Nephron progenitor cell (in vitro differentiated cells): Measurements from ENCODE around the gene SNAP91.
"Not testable (repeated sequence)": the region's sequence is repeated elsewhere in the genome, so short reads cannot be mapped to it uniquely, and the experiment has no call there.

Experiments
- DNase-seq: peaks from one replicate; pipeline ENCODE4 v3.0.0; 2021
- H3K27ac Mint-ChIP-seq: 2 replicates; pipeline ENCODE4 v1.8.0; 2021; ENCODE audit warnings: mild to moderate bottlenecking, moderate library complexity, mixed read lengths
- H3K27me3 Mint-ChIP-seq: 2 replicates; pipeline ENCODE4 v1.8.0; 2021; ENCODE audit warnings: mild to moderate bottlenecking, low read depth, mixed read lengths; ENCODE audit not compliant: poor library complexity
- H3K36me3 Mint-ChIP-seq: 2 replicates; pipeline ENCODE4 v1.8.0; 2021; ENCODE audit warnings: low read depth, mixed read lengths
- H3K4me1 Mint-ChIP-seq: 2 replicates; pipeline ENCODE4 v1.8.0; 2021; ENCODE audit warnings: mixed read lengths
- H3K4me3 Mint-ChIP-seq: 2 replicates; pipeline ENCODE4 v1.8.0; 2021; ENCODE audit warnings: mild to moderate bottlenecking, moderate library complexity, mixed read lengths
- H3K9me3 Mint-ChIP-seq: 2 replicates; pipeline ENCODE4 v1.8.0; 2021; ENCODE audit warnings: mild to moderate bottlenecking, moderate library complexity, mixed read lengths
- CTCF ChIP-seq: fragments of 200-600 bp; sonication (generic); IDR thresholded peaks from 2 replicates; pipeline ENCODE4 v1.5.0; 2021; ENCODE audit warnings: antibody characterized with exemption

SNAP91 gene

GRCh38 chr6:83685481-83685880 is 23.4 kb downstream of the SNAP91 start:
- Mint-ChIP-seq H3K4me1 (no peaks in the 10 kb centered on the region), H3K9me3 (no peaks in the 10 kb centered on the region), H3K36me3 (no peaks in the 10 kb centered on the region), H3K4me3 (no peak overlapping the region), H3K27me3 (no peaks in the 10 kb centered on the region), H3K27ac (no peak overlapping the region)
- TF ChIP-seq CTCF = no peak
- no peak for DNase-seq

GRCh38 chr6:83677791-83678190 is 31.1 kb downstream of the SNAP91 start:
- no peak for DNase-seq
- Mint-ChIP-seq H3K9me3 (no peaks in the 10 kb centered on the region), H3K36me3 (no peaks in the 10 kb centered on the region), H3K27me3 (peaks cover 9% of the 10 kb centered on the region), H3K4me1 (no peaks in the 10 kb centered on the region), H3K27ac (no peak overlapping the region), H3K4me3 (no peak overlapping the region)
- no peak for TF ChIP-seq CTCF

- no peak overlapping the region for H3K27ac Mint-ChIP-seq
- H3K27me3 Mint-ChIP-seq = no peaks in the 10 kb centered on the region
Measured at GRCh38 chr6:83637953-83638352, 70.9 kb downstream of the SNAP91 start.

GRCh38 chr6:83636800-83637199 is 72.1 kb downstream of the SNAP91 start:
- Mint-ChIP-seq H3K27ac (no peak overlapping the region), H3K9me3 (no peaks in the 10 kb centered on the region), H3K27me3 (no peaks in the 10 kb centered on the region), H3K4me1 (no peaks in the 10 kb centered on the region), H3K4me3 (no peak overlapping the region), H3K36me3 (no peaks in the 10 kb centered on the region)
- TF ChIP-seq CTCF = no peak
- DNase-seq = no peak

More at GRCh38 chr6:83637953-83638352, 70.9 kb downstream of the SNAP91 start:
- Mint-ChIP-seq H3K4me1 (no peaks in the 10 kb centered on the region), H3K4me3 (no peak overlapping the region), H3K9me3 (no peaks in the 10 kb centered on the region), H3K36me3 (no peaks in the 10 kb centered on the region)
- TF ChIP-seq CTCF = no peak
- no peak for DNase-seq

GRCh38 chr6:83633609-83634008 is 75.3 kb downstream of the SNAP91 start:
- Mint-ChIP-seq H3K27ac (no peak overlapping the region), H3K4me3 (no peak overlapping the region), H3K4me1 (no peaks in the 10 kb centered on the region), H3K9me3 (no peaks in the 10 kb centered on the region), H3K27me3 (no peaks in the 10 kb centered on the region), H3K36me3 (no peaks in the 10 kb centered on the region)
- DNase-seq = no peak
- no peak for TF ChIP-seq CTCF

GRCh38 chr6:83633149-83633548 is 75.8 kb downstream of the SNAP91 start:
- DNase-seq = no peak
- H3K4me1 Mint-ChIP-seq = no peaks in the 10 kb centered on the region

GRCh38 chr6:83629908-83630307 is 79.0 kb downstream of the SNAP91 start:
- H3K9me3 Mint-ChIP-seq, H3K27me3 Mint-ChIP-seq, H3K4me1 Mint-ChIP-seq, DNase-seq, H3K4me3 Mint-ChIP-seq, H3K36me3 Mint-ChIP-seq, H3K27ac Mint-ChIP-seq: not testable (repeated sequence)

More at GRCh38 chr6:83633149-83633548, 75.8 kb downstream of the SNAP91 start:
- Mint-ChIP-seq H3K9me3 (no peaks in the 10 kb centered on the region), H3K27ac (no peak overlapping the region), H3K36me3 (no peaks in the 10 kb centered on the region), H3K4me3 (no peak overlapping the region), H3K27me3 (no peaks in the 10 kb centered on the region)
- no peak for TF ChIP-seq CTCF
